HCT116 (cell line): ENCODE data around the gene LPAR2. TPM values are rescaled to one million over a fixed set of nuclear protein-coding genes. Genes with fewer than 3 reads are reported as not detected.

Source experiments
- ATAC-seq: fragments of 200-7000 bp; cut with Tn5 transposase; 2 replicates; pipeline ENCODE4 v1.9.1; 2020; ENCODE audit warnings: mild to moderate bottlenecking, moderate library complexity
- BruUV-seq: library from RNA; stranded (reverse); fragments of 400-500 nt; replicated peaks from 2 replicates; lab custom pipeline; 2021; lab: Mats Ljungman, UMichigan
- CTCF ChIA-PET: fragments of 300-600 bp; sonication (Branson Sonifier 250); formaldehyde crosslinking; loops from one replicate; lab custom pipeline; 2021; ENCODE audit warnings: antibody characterized with exemption; lab: Charles Lee
- POLR2A ChIA-PET: fragments of 300-600, 350-600 bp; sonication (Branson Sonifier 250); formaldehyde crosslinking; loops from one replicate; lab custom pipeline; 2021; ENCODE audit warnings: antibody characterized with exemption; lab: Charles Lee
- RAD21 ChIA-PET, 2 experiments: fragments of 300-600 bp; sonication (Branson Sonifier 250); formaldehyde crosslinking; loops; one replicate each; lab custom pipeline; 2023; ENCODE audit warnings: low total read pairs in 2 of 2; ENCODE audit not compliant: uncharacterized antibody in 2 of 2, unreplicated experiment in 2 of 2, low non-redundant PET in 1 of 2; lab: Charles Lee
- DNase-seq: peaks from one replicate; pipeline ENCODE4 v3.0.0-alpha.2; 2010; ENCODE audit warnings: low read depth, low spot score
- H2AFZ ChIP-seq: fragments of 200-600 bp; shearing (Covaris generic), sonication (generic); 2 replicates; pipeline ENCODE4 v1.6.1; 2017; ENCODE audit warnings: low read depth, mixed run types, mixed read lengths, antibody characterized with exemption, low read length; ENCODE audit not compliant: poor library complexity, severe bottlenecking
- H3K27ac ChIP-seq: 2 replicates; pipeline ENCODE4 v1.5.1; 2012; ENCODE audit warnings: low read depth, low read length
- H3K27me3 ChIP-seq: fragments of 200-600 bp; sonication (generic); 2 replicates; pipeline ENCODE4 v1.6.1; 2016; ENCODE audit warnings: mixed run types, low read length, mixed read lengths; ENCODE audit not compliant: insufficient read depth
- H3K36me3 ChIP-seq, 2 experiments: fragments of 200-500 bp in 1 of 2; fragments of 200-600 bp in 1 of 2; sonication (Bioruptor generic) in 1 of 2; sonication (generic) in 1 of 2; 2 replicates each; pipeline versions ENCODE4 v1.5.1 to v1.6.1; 2014 to 2016; ENCODE audit warnings: low read length in 2 of 2, inconsistent platforms in 1 of 2, mixed read lengths in 1 of 2, mixed run types in 1 of 2; ENCODE audit not compliant: insufficient read depth in 2 of 2, control insufficient read depth in 1 of 2
- H3K4me1 ChIP-seq, 2 experiments: fragments of 200-600 bp in 1 of 2; sonication (generic) in 1 of 2; 2 replicates each; pipeline versions ENCODE4 v1.5.1 to v1.6.1; 2012 to 2017; ENCODE audit warnings: low read length in 2 of 2, inconsistent platforms in 1 of 2, mild to moderate bottlenecking in 1 of 2, mixed read lengths in 1 of 2, mixed run types in 1 of 2, moderate library complexity in 1 of 2; ENCODE audit not compliant: insufficient read depth in 2 of 2, control insufficient read depth in 1 of 2
- H3K4me2 ChIP-seq: fragments of 200-600 bp; sonication (generic); 2 replicates; pipeline ENCODE4 v1.6.1; 2017; ENCODE audit warnings: mixed run types, low read length, mixed read lengths
- H3K4me3 ChIP-seq, 2 experiments: fragments of 200-600 bp in 1 of 2; sonication (generic) in 1 of 2; replicated peaks in 1 of 2; 2 replicates each; pipeline ENCODE4 v1.5.1; 2011 to 2016; ENCODE audit warnings: low read length in 2 of 2, control low read depth in 1 of 2, low read depth in 1 of 2, mild to moderate bottlenecking in 1 of 2, mixed read lengths in 1 of 2, mixed run types in 1 of 2
- H3K79me2 ChIP-seq: fragments of 200-600 bp; sonication (generic); 2 replicates; pipeline ENCODE4 v1.6.1; 2017; ENCODE audit warnings: mild to moderate bottlenecking, mixed run types, low read length, moderate library complexity, mixed read lengths; ENCODE audit not compliant: insufficient read depth
- H3K9ac ChIP-seq: fragments of 200-600 bp; sonication (generic); 2 replicates; pipeline ENCODE4 v1.6.1; 2016; ENCODE audit warnings: low read length, mixed read lengths
- H3K9me2 ChIP-seq: fragments of 200-600 bp; sonication (generic), shearing (Covaris generic); 2 replicates; pipeline ENCODE4 v1.6.1; 2017; ENCODE audit warnings: mixed run types, mild to moderate bottlenecking, moderate library complexity; ENCODE audit not compliant: insufficient read depth
- H3K9me3 ChIP-seq, 2 experiments: fragments of 200-500 bp in 1 of 2; fragments of 200-600 bp in 1 of 2; sonication (Bioruptor generic) in 1 of 2; sonication (generic) in 1 of 2; 2 replicates each; pipeline ENCODE4 v1.6.1; 2014 to 2017; ENCODE audit warnings: low read length in 2 of 2, mixed read lengths in 2 of 2, inconsistent platforms in 1 of 2, low read depth in 1 of 2, mild to moderate bottlenecking in 1 of 2, mixed run types in 1 of 2, moderate library complexity in 1 of 2; ENCODE audit not compliant: control insufficient read depth in 1 of 2, insufficient read depth in 1 of 2
- H4K20me1 ChIP-seq: fragments of 200-600 bp; sonication (generic), shearing (Covaris generic); 2 replicates; pipeline ENCODE4 v1.6.1; 2017; ENCODE audit warnings: mixed run types, mild to moderate bottlenecking, moderate library complexity; ENCODE audit not compliant: insufficient read depth
- EGR1 ChIP-seq: IDR thresholded peaks from 2 replicates; pipeline ENCODE4 v1.6.1; 2012; ENCODE audit warnings: low read depth
- POLR2AphosphoS5 ChIP-seq: IDR thresholded peaks from 2 replicates; pipeline ENCODE4 v1.6.1; 2011; ENCODE audit warnings: mild to moderate bottlenecking, low read depth, low read length, moderate library complexity
- RAD21 ChIP-seq: IDR thresholded peaks from 2 replicates; pipeline ENCODE4 v1.6.1; 2012; ENCODE audit warnings: low read depth, mild to moderate bottlenecking
- SP1 ChIP-seq: IDR thresholded peaks from 2 replicates; pipeline ENCODE4 v1.6.1; 2012; ENCODE audit warnings: low read depth
- ZFX ChIP-seq: fragments of 450-650 bp; IDR thresholded peaks from 2 replicates; pipeline ENCODE4 v1.6.1; 2017
- intact Hi-C: fragments of 100-400 bp; cut with micrococcal nuclease; formaldehyde crosslinking; loops from 2 replicates; pipeline ENCODE4 v1.10.0; 2022
- total RNA-seq: library from RNA; stranded (reverse); gene quantifications from one replicate; pipeline ENCODE4 v1.2.1, GENCODE V29; 2021; ENCODE audit not compliant: unreplicated experiment
- TF ChIP-seq, protein P1 (sequence below): IDR thresholded peaks from 2 replicates; pipeline ENCODE4 v1.6.1; 2012

The LPAR2 gene
- total RNA-seq, 1 experiment from 2014 or later = 28.2 TPM

DNA sequence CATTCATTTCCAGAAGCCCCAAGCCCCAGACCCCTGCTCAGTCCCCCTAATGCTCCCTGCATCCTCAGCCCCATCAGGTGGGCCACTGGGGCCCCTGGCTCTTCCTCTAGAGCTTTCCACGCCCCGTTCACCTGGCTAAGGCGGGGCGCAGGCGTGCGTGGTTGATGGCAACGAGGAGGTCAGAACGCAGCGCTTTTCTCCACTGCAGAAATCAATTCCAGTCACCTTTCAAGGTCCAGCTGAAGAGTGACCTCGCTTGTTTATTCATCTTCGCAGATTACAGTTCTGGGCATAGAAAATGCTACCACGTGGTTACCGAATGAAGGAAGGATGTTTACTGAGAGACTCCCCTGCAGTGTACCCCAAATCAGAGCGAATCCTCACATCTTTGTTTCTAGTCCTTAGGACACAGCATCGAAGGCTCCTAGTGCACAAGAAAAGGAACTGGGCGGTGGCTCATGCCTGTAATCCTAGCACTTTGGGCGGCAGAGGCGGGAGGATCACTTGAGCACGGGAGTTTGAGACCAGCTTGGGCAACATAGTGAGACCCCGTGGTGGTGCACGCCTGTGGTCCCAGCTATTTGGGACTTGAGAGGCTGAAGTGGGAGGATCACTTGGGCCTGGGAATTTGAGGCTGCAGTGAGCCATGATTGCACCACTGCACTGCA, 8.7 kb downstream of the LPAR2 start:
- intact Hi-C loops = no loop called here
- Histone ChIP-seq H3K9ac (peak overlapping the region; percentile 93), H2AFZ (no peak overlapping the region), H3K27me3 (no peaks in the 10 kb centered on the region), H3K4me3 (peak overlapping the region; percentile 31 to 86; a peak in 2 of 4 replicates), H3K9me2 (no peaks in the 10 kb centered on the region), H3K79me2 (peaks cover 23% of the 10 kb centered on the region), H4K20me1 (no peaks in the 10 kb centered on the region), H3K27ac (peak overlapping the region; percentile 15; the same call in 1 of the 2 replicates), H3K36me3 (peaks cover 0 to 5% of the 10 kb centered on the region in 2 experiments; a peak in 1 of 4 replicates), H3K4me2 (peak overlapping the region; percentile 99), H3K9me3 (no peaks in the 10 kb centered on the region), H3K4me1 (peaks cover 31 to 47% of the 10 kb centered on the region in 2 experiments)
- POLR2A ChIA-PET = no interaction called here
- no peak for TF ChIP-seq RAD21
- ATAC-seq (no peak), DNase-seq (no peak)
- no TSS peak for BruUV-seq
- RAD21 ChIA-PET = no interaction called here
- CTCF ChIA-PET = no interaction called here

GRCh38 chr19:19618219-19619051, 9.6 kb downstream of the LPAR2 start, which contains the start of gene PBX4:
PBX4 (minus strand) TSS chr19:19618687; CDS start chr19:19618629, 58 bp downstream.
- no peaks in the 10 kb centered on the region for H4K20me1 ChIP-seq
- POLR2A ChIA-PET = no interaction called here
- BruUV-seq = no TSS peak
- peak within 1 kb of the TSS; percentile 66 for H3K27ac ChIP-seq
- H3K9me3 ChIP-seq = no peaks in the 10 kb centered on the region
- peak; percentile 94 for ATAC-seq
- DNase-seq = peak; percentile 86
- RAD21 ChIA-PET = no interaction called here
- H3K9me2 ChIP-seq = no peaks in the 10 kb centered on the region
- H3K79me2 ChIP-seq = peaks cover 28% of the 10 kb centered on the region
- no peak for TF ChIP-seq RAD21
- TF ChIP-seq, protein P1, sequence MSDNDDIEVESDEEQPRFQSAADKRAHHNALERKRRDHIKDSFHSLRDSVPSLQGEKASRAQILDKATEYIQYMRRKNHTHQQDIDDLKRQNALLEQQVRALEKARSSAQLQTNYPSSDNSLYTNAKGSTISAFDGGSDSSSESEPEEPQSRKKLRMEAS = peak; percentile 66
- peak; percentile 50; the same call in 1 of the 2 replicates for TF ChIP-seq SP1
- TF ChIP-seq EGR1 = peak; percentile 33; the same call in 1 of the 2 replicates
- peak; percentile 83 for TF ChIP-seq POLR2AphosphoS5
- TF ChIP-seq ZFX = peak; percentile 46; the same call in 1 of the 2 replicates
- H3K4me3 ChIP-seq = peak within 1 kb of the TSS; percentile 71 to 86
- intact Hi-C loops = no loop called here
- H3K36me3 ChIP-seq = 0 out of 4 replicates have a peak, but pooled peaks cover 0 to 1% of the 10 kb centered on the region in 2 experiments
- no peaks in the 10 kb centered on the region for H3K27me3 ChIP-seq
- no peak within 1 kb of the TSS for H2AFZ ChIP-seq
- H3K4me2 ChIP-seq = peak within 1 kb of the TSS; percentile 99
- peak within 1 kb of the TSS; percentile 93 for H3K9ac ChIP-seq
- peaks cover 39 to 56% of the 10 kb centered on the region in 2 experiments for H3K4me1 ChIP-seq
- CTCF ChIA-PET = no interaction called here
